ENCODE results near the gene CFAP97D2. TPM values are rescaled to one million over a fixed set of nuclear protein-coding genes. Genes with fewer than 3 reads are reported as not detected.

Gene CFAP97D2
- total and polyA plus RNA-seq, 2 donors (not counting 3 experiments of a cell fraction or from before 2014, with no cell fraction given) = not detected

DNA sequence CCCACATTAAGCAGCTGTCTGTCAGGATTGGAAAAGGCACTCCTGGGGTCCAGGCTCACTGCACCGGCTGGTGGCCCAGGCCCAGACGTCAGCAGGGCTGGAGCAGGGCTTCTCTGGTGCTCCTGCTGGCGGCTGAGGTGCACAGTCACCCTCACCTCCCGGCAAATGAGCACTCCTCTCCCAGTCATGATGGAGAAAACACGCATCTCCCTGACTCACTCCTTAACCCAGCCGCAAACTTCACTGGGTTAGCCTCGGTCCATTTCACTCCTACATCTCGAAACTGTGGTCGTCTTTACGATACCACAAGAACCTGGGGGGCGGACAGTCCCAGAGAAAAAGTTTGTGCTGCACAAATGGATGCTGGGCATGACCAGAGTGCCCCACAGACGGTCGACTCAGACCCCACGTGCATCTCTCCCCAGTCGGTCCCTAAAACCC, 43.3 kb upstream of the CFAP97D2 start:
- H3K9ac ChIP-seq (replicated peaks; ENCODE audit: extremely low read depth, insufficient read depth, low read length) = no peak overlapping the region
- peaks cover 16% of the 10 kb centered on the region for H3K79me2 ChIP-seq (ENCODE audit: control insufficient read depth, insufficient read depth, low read length)
- no peaks in the 10 kb centered on the region for H3K9me1 ChIP-seq (replicated peaks; ENCODE audit: control insufficient read depth, extremely low read depth, insufficient read depth, low read length)
- H3K36me3 ChIP-seq (ENCODE audit: control insufficient read depth in 2 of 2, extremely low read depth in 1 of 2, insufficient read depth in 2 of 2, low read length in 2 of 2) = no peaks in the 10 kb centered on the region
- H4K20me1 ChIP-seq (replicated peaks; ENCODE audit: control insufficient read depth, extremely low read depth, insufficient read depth, low read length) = no peaks in the 10 kb centered on the region
- no peak overlapping the region for H2AFZ ChIP-seq (ENCODE audit: low read depth, low read length)
- CTCF ChIA-PET = interaction anchor here (1.1 kb wide), 1 partner anchor 9 kb away, joined by 4 read pairs; no protein-coding TSS in a partner anchor
- TF ChIP-seq JUN (IDR thresholded peaks at IDR 0.05; ENCODE audit: borderline replicate concordance, insufficient read depth, insufficient read length, low read depth) (no peak), GATA2 (IDR thresholded peaks at IDR 0.05; ENCODE audit: insufficient read depth, insufficient read length, low read depth, low read length) (no peak), MYC (IDR thresholded peaks at IDR 0.05; ENCODE audit: low read depth, low read length) (no peak), POLR2A (IDR thresholded peaks at IDR 0.05; ENCODE audit: low read depth, low read length) (no peak), POLR2AphosphoS5 (IDR thresholded peaks at IDR 0.05; ENCODE audit: insufficient read depth, low read depth, low read length) (no peak), FOS (IDR thresholded peaks at IDR 0.05; ENCODE audit: borderline replicate concordance, insufficient read depth, low read length) (no peak)
- TF ChIP-seq, protein P1, sequence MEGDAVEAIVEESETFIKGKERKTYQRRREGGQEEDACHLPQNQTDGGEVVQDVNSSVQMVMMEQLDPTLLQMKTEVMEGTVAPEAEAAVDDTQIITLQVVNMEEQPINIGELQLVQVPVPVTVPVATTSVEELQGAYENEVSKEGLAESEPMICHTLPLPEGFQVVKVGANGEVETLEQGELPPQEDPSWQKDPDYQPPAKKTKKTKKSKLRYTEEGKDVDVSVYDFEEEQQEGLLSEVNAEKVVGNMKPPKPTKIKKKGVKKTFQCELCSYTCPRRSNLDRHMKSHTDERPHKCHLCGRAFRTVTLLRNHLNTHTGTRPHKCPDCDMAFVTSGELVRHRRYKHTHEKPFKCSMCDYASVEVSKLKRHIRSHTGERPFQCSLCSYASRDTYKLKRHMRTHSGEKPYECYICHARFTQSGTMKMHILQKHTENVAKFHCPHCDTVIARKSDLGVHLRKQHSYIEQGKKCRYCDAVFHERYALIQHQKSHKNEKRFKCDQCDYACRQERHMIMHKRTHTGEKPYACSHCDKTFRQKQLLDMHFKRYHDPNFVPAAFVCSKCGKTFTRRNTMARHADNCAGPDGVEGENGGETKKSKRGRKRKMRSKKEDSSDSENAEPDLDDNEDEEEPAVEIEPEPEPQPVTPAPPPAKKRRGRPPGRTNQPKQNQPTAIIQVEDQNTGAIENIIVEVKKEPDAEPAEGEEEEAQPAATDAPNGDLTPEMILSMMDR (IDR thresholded peaks at IDR 0.05; ENCODE audit: extremely low read depth in 1 of 2, insufficient read depth in 1 of 2, low read depth in 1 of 2, low read length in 2 of 2) = no peak
- POLR2A ChIA-PET = no interaction called here
- peaks cover 9% of the 10 kb centered on the region for H3K4me1 ChIP-seq (ENCODE audit: control insufficient read depth, extremely low read depth, insufficient read depth, low read length)
- H3K27me3 ChIP-seq (ENCODE audit: control insufficient read depth in 2 of 2, insufficient read depth in 2 of 2, low read length in 2 of 2) = no peaks in the 10 kb centered on the region
- no TSS peak for BruUV-seq (replicated peaks)
- intact Hi-C loops (cut with micrococcal nuclease) (no loop called here), dilution Hi-C loops (cut with MboI; ENCODE audit: extremely low pct_ligation_motif_present, low sequenced_read_pairs) (no loop called here)
- no peak overlapping the region for H3K27ac ChIP-seq (ENCODE audit: insufficient read depth, low read depth, low read length)
- H3K4me2 ChIP-seq (ENCODE audit: insufficient read depth, low read length) = no peak overlapping the region
- no peak overlapping the region for H3K4me3 ChIP-seq (replicated peaks in 1 of 3; ENCODE audit: insufficient read depth in 1 of 3, low read depth in 1 of 3, low read length in 3 of 3)
- DNase-seq (ENCODE audit: low read depth, low spot score) (no peak), FAIRE-seq (no peak)
- H3K9me3 ChIP-seq (replicated peaks; ENCODE audit: control insufficient read depth, insufficient read depth, low read length) = no peaks in the 10 kb centered on the region

Data from endothelial cell of umbilical vein (primary cell).